Measurements from ENCODE around the gene ATF5. TPM values are rescaled to one million over a fixed set of nuclear protein-coding genes. Genes with fewer than 3 reads are reported as not detected.

The ATF5 gene, protein sequence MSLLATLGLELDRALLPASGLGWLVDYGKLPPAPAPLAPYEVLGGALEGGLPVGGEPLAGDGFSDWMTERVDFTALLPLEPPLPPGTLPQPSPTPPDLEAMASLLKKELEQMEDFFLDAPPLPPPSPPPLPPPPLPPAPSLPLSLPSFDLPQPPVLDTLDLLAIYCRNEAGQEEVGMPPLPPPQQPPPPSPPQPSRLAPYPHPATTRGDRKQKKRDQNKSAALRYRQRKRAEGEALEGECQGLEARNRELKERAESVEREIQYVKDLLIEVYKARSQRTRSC
- 10 to 100 TPM; 16.3 to 19.1 TPM for total RNA-seq
- polyA plus RNA-seq (2013, experiment 1 of 2), result 13.3 TPM
- polyA plus RNA-seq (2013, experiment 2 of 2), result 13.7 TPM
- total RNA-seq, result 2.1 to 35.5 (median 10.3) reads per million in 172 experiments

- DNase-seq, result peak; percentile 86 to 96 (median 90)
- CTCF ChIA-PET, result interaction anchor here (0.9 to 1.3 kb wide), 3 partner anchors 11 to 39 kb away, joined by 3 to 10 read pairs (median 4); no protein-coding TSS in a partner anchor
- peak within 1 kb of the TSS; percentile 90 to 93 for H3K27ac ChIP-seq (ENCODE audit: low read depth in 1 of 2, low read length in 2 of 2)
Observed at GRCh38 chr19:49929121-49929610, at the start of gene ATF5, which contains the start of gene NUP62. Gene ATF5 (plus strand): TSS chr19:49929205. CDS start chr19:49930851, 1,646 bp downstream. Gene NUP62 (minus strand): TSS chr19:49929504. CDS start chr19:49909807, 19,697 bp downstream.

GRCh38 chr19:49879243-49879963, 49.6 kb upstream of the ATF5 start:
- peaks cover 58% of the 10 kb centered on the region for H3K36me3 ChIP-seq (ENCODE audit: insufficient read depth, low read length)
- ChIA-PET CTCF (no interaction called here), POLR2A (interaction anchor here (3.7 kb wide), 1 partner anchor 50 kb away, joined by 41 read pairs; the partner anchor contains the start of genes ATF5 and NUP62)
- Mint-ChIP-seq H3K9me3 (no peaks in the 10 kb centered on the region), H3K4me3 (no peak overlapping the region), H3K4me1 (ENCODE audit: low read depth) (peaks cover 18% of the 10 kb centered on the region), H3K36me3 (ENCODE audit: low read depth) (peaks cover 47% of the 10 kb centered on the region), H3K27ac (no peak overlapping the region), H3K27me3 (no peaks in the 10 kb centered on the region)
- ATAC-seq (ENCODE audit: poor library complexity) (no peak), DNase-seq (peak in 2 of 14 experiments; percentile 23 to 40)
- H3K4me1 ChIP-seq (ENCODE audit: insufficient read depth, low read length), result peaks cover 32% of the 10 kb centered on the region
- H3K4me3 ChIP-seq (ENCODE audit: low read length), result no peak overlapping the region
- TF ChIP-seq, protein P1, sequence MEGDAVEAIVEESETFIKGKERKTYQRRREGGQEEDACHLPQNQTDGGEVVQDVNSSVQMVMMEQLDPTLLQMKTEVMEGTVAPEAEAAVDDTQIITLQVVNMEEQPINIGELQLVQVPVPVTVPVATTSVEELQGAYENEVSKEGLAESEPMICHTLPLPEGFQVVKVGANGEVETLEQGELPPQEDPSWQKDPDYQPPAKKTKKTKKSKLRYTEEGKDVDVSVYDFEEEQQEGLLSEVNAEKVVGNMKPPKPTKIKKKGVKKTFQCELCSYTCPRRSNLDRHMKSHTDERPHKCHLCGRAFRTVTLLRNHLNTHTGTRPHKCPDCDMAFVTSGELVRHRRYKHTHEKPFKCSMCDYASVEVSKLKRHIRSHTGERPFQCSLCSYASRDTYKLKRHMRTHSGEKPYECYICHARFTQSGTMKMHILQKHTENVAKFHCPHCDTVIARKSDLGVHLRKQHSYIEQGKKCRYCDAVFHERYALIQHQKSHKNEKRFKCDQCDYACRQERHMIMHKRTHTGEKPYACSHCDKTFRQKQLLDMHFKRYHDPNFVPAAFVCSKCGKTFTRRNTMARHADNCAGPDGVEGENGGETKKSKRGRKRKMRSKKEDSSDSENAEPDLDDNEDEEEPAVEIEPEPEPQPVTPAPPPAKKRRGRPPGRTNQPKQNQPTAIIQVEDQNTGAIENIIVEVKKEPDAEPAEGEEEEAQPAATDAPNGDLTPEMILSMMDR (IDR thresholded peaks at IDR 0.05), result no peak
- peaks cover 0 to 3% of the 10 kb centered on the region in 2 experiments for H3K9me3 ChIP-seq (ENCODE audit: control insufficient read depth in 1 of 2, insufficient read depth in 1 of 2, low read length in 2 of 2)
- H3K27ac ChIP-seq (ENCODE audit: low read depth in 1 of 2, low read length in 2 of 2), result no peak overlapping the region
- H3K27me3 ChIP-seq (ENCODE audit: control insufficient read depth in 1 of 2, insufficient read depth in 2 of 2, low read length in 2 of 2), result no peaks in the 10 kb centered on the region
- intact Hi-C loops (cut with DNase I, micrococcal nuclease), result loop anchor here (5.0 to 10.0 kb wide), 4 partner anchors 48 to 1245 kb away; partner anchors contain the start of genes AP2A1 (in 1 of the 2), ATF5 (in 1 of the 2), DBP (in 1 of the 2) and NUP62 (in 1 of the 2)

More at GRCh38 chr19:49929121-49929610, at the start of gene ATF5, which contains the start of gene NUP62:
- H3K36me3 Mint-ChIP-seq (ENCODE audit: low read depth), result peaks cover 46% of the 10 kb centered on the region
- no peaks in the 10 kb centered on the region for H3K9me3 Mint-ChIP-seq
- peaks cover 31% of the 10 kb centered on the region for H3K36me3 ChIP-seq (ENCODE audit: insufficient read depth, low read length)
- peaks cover 0 to 4% of the 10 kb centered on the region in 2 experiments for H3K9me3 ChIP-seq (ENCODE audit: control insufficient read depth in 1 of 2, insufficient read depth in 1 of 2, low read length in 2 of 2)
- no peaks in the 10 kb centered on the region for H3K27me3 ChIP-seq (ENCODE audit: control insufficient read depth in 1 of 2, insufficient read depth in 2 of 2, low read length in 2 of 2)
- peak within 1 kb of the TSS; percentile 99 for H3K4me3 Mint-ChIP-seq
- intact Hi-C loops (cut with DNase I, micrococcal nuclease), result loop anchor here in 1 of 2 experiments (1.0 to 5.0 kb wide), 5 partner anchors 38 to 163 kb away; partner anchors contain the start of genes AKT1S1, MED25, TBC1D17 and VRK3
- peak within 1 kb of the TSS; percentile 89 for H3K4me3 ChIP-seq (ENCODE audit: low read length)
- H3K4me1 Mint-ChIP-seq (ENCODE audit: low read depth), result peaks cover 66% of the 10 kb centered on the region
- TF ChIP-seq, protein P1 (IDR thresholded peaks at IDR 0.05), result no peak
- H3K27ac Mint-ChIP-seq, result peak within 1 kb of the TSS; percentile 96
- peaks cover 79% of the 10 kb centered on the region for H3K4me1 ChIP-seq (ENCODE audit: insufficient read depth, low read length)
- H3K27me3 Mint-ChIP-seq, result peaks cover 5% of the 10 kb centered on the region
- POLR2A ChIA-PET, result interaction anchor here (0.7 to 2.6 kb wide), 15 partner anchors 17 to 940 kb away, joined by 3 to 41 read pairs (median 6); partner anchors contain the start of genes AKT1S1, AP2A1, IL4I1 and MED25
- ATAC-seq (ENCODE audit: poor library complexity), result peak; percentile 2
